ENCODE measurements around the gene RPL29. TPM values are rescaled to one million over a fixed set of nuclear protein-coding genes. Genes with fewer than 3 reads are reported as not detected.

RPL29 gene
- total RNA-seq, 1 experiment from 2014 or later: 696 TPM

DNA sequence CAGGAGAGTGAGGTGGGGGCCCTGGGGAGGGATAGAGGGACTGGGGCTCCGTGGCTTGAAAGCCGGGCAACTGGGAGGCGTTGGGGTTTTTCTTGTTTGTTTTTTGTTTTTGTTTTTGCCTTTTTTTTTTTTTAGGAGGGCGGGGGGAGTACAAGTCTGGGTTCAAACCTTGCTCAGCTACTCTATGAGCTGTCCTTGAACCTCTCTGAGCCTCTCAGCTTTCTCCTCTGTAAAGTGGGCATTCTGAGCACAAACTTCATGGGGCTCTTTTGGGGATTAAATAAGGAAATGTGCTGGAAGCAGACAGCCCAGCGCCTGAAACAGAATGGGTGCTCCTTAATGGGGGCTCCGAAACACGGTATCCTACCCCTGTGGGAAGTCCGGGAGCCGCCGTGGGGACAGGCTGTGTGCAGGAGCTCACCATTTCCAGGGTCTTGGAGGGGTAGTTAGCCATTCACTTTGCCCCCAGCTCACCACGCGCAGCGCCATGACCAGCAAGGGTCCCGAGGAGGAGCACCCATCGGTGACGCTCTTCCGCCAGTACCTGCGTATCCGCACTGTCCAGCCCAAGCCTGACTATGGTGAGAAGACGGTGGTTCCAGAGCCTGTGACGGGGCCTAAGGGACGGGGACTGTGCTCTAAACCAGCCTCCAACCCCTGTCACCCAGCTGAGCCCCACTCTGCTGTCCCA lies 12.0 kb downstream of the RPL29 start:
- no peak for DNase-seq (ENCODE audit: low read depth, low spot score)
- no peaks in the 10 kb centered on the region for H3K27me3 ChIP-seq (ENCODE audit: control insufficient read depth, insufficient read depth, low read length)
- TF ChIP-seq POLR2AphosphoS5 (IDR thresholded peaks at IDR 0.05; ENCODE audit: low read depth, low read length): no peak
- TF ChIP-seq SIN3A (IDR thresholded peaks at IDR 0.05; ENCODE audit: borderline replicate concordance, insufficient read depth, low read depth, low read length): no peak; the same call in 1 of the 2 replicates
- TF ChIP-seq, protein P1, sequence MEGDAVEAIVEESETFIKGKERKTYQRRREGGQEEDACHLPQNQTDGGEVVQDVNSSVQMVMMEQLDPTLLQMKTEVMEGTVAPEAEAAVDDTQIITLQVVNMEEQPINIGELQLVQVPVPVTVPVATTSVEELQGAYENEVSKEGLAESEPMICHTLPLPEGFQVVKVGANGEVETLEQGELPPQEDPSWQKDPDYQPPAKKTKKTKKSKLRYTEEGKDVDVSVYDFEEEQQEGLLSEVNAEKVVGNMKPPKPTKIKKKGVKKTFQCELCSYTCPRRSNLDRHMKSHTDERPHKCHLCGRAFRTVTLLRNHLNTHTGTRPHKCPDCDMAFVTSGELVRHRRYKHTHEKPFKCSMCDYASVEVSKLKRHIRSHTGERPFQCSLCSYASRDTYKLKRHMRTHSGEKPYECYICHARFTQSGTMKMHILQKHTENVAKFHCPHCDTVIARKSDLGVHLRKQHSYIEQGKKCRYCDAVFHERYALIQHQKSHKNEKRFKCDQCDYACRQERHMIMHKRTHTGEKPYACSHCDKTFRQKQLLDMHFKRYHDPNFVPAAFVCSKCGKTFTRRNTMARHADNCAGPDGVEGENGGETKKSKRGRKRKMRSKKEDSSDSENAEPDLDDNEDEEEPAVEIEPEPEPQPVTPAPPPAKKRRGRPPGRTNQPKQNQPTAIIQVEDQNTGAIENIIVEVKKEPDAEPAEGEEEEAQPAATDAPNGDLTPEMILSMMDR (IDR thresholded peaks at IDR 0.05): no peak
- TF ChIP-seq TCF7L2 (IDR thresholded peaks at IDR 0.05; ENCODE audit: low read depth, low read length): no peak
- TF ChIP-seq, protein P2, sequence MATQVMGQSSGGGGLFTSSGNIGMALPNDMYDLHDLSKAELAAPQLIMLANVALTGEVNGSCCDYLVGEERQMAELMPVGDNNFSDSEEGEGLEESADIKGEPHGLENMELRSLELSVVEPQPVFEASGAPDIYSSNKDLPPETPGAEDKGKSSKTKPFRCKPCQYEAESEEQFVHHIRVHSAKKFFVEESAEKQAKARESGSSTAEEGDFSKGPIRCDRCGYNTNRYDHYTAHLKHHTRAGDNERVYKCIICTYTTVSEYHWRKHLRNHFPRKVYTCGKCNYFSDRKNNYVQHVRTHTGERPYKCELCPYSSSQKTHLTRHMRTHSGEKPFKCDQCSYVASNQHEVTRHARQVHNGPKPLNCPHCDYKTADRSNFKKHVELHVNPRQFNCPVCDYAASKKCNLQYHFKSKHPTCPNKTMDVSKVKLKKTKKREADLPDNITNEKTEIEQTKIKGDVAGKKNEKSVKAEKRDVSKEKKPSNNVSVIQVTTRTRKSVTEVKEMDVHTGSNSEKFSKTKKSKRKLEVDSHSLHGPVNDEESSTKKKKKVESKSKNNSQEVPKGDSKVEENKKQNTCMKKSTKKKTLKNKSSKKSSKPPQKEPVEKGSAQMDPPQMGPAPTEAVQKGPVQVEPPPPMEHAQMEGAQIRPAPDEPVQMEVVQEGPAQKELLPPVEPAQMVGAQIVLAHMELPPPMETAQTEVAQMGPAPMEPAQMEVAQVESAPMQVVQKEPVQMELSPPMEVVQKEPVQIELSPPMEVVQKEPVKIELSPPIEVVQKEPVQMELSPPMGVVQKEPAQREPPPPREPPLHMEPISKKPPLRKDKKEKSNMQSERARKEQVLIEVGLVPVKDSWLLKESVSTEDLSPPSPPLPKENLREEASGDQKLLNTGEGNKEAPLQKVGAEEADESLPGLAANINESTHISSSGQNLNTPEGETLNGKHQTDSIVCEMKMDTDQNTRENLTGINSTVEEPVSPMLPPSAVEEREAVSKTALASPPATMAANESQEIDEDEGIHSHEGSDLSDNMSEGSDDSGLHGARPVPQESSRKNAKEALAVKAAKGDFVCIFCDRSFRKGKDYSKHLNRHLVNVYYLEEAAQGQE (IDR thresholded peaks at IDR 0.05; ENCODE audit: insufficient read depth in 1 of 2, low read depth in 2 of 2, low read length in 1 of 2): no peak
- peak overlapping the region; percentile 89 for H3K27ac ChIP-seq (ENCODE audit: low read length)
- ATAC-seq: no peak
- in situ Hi-C loops (cut with HindIII; ENCODE audit: low pct_unique_long_range_greater_than_20kb, low sequenced_read_pairs) (no loop called here), intact Hi-C loops (cut with micrococcal nuclease; ENCODE audit: unreplicated experiment) (no loop called here)
- ChIA-PET POLR2A (interaction anchor here (1.1 kb wide), 1 partner anchor 9 kb away, joined by 3 read pairs; no protein-coding TSS in a partner anchor), CTCF (interaction anchor here (0.6 to 1.6 kb wide), 4 partner anchors 10 to 42 kb away, joined by 3 to 9 read pairs (median 4); partner anchors contain the start of genes ABHD14B and RRP9)
- peak overlapping the region; percentile 63 to 73 for H3K4me3 ChIP-seq (ENCODE audit: low read depth in 2 of 2, low read length in 2 of 2)
- BruUV-seq (replicated peaks): TSS peak; percentile 98
- H3K9me3 ChIP-seq (ENCODE audit: control insufficient read depth, insufficient read depth, low read depth, low read length): no peaks in the 10 kb centered on the region
- H3K4me1 ChIP-seq (ENCODE audit: control insufficient read depth, insufficient read depth, low read length): peaks cover 12% of the 10 kb centered on the region
- H3K36me3 ChIP-seq (ENCODE audit: control insufficient read depth, insufficient read depth, low read length): no peaks in the 10 kb centered on the region

DNA sequence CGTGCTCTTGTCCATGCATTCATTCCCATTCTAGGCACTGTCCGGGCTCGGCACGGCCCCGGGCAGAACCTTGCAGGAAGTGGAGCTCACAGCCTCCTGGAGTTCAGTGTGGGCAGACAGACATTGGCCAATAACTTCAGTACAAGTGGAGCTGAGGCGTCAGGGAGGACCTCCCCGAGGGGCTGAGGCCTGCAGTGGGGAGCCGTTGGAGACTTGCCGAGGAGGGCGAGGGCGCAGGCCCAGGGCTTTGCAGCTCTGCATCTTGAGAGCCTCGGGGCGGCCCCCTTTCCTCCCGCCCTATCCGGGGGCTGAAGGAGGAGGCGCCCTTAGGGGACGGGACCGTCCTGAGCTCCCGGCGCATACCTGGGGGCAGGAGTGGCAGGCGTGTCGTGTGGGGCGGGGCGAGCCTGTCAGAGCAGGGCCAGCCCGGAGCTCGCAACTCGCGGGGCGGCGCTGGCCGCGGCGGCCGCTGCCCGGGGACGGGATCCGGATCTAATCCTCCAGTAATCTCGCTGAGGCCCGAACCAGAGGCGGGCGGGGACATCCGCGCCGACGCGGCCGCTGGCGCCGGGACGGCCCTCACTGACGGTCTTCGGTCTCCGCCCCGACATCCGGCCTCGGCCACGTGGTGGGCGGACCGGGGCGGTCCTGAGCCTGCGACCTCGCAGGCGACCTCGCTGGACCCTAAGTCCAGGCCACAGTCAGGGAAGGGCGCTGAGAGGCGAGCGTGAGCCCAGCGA lies 12.7 kb downstream of the RPL29 start, which contains the start of gene ACY1:
Gene ACY1 (plus strand): TSS at position 698 of the 740 bp plus-strand sequence. CDS start 530 bp downstream, outside the sequence.
- ChIA-PET POLR2A (interaction anchor here (0.7 to 1.1 kb wide), 3 partner anchors 8 to 74 kb away, joined by 3 to 4 read pairs (median 3); no protein-coding TSS in a partner anchor), CTCF (interaction anchor here (0.7 to 1.6 kb wide), 5 partner anchors 9 to 41 kb away, joined by 3 to 9 read pairs (median 3); partner anchors contain the start of genes ABHD14B and RRP9)
- Histone ChIP-seq H3K4me1 (ENCODE audit: control insufficient read depth, insufficient read depth, low read length) (peaks cover 12% of the 10 kb centered on the region), H3K27me3 (ENCODE audit: control insufficient read depth, insufficient read depth, low read length) (no peaks in the 10 kb centered on the region), H3K27ac (ENCODE audit: low read length) (peak within 1 kb of the TSS; percentile 89), H3K36me3 (ENCODE audit: control insufficient read depth, insufficient read depth, low read length) (no peaks in the 10 kb centered on the region), H3K4me3 (ENCODE audit: low read depth in 2 of 2, low read length in 2 of 2) (peak within 1 kb of the TSS; percentile 63 to 73), H3K9me3 (ENCODE audit: control insufficient read depth, insufficient read depth, low read depth, low read length) (no peaks in the 10 kb centered on the region)
- no TSS peak for BruUV-seq (replicated peaks)
- intact Hi-C loops (cut with micrococcal nuclease; ENCODE audit: unreplicated experiment) (no loop called here), in situ Hi-C loops (cut with HindIII; ENCODE audit: low pct_unique_long_range_greater_than_20kb, low sequenced_read_pairs) (no loop called here)
- ATAC-seq (peak; percentile 91), DNase-seq (ENCODE audit: low read depth, low spot score) (no peak)
- TF ChIP-seq TCF7L2 (IDR thresholded peaks at IDR 0.05; ENCODE audit: low read depth, low read length) (no peak), POLR2AphosphoS5 (IDR thresholded peaks at IDR 0.05; ENCODE audit: low read depth, low read length) (peak; percentile 79), SIN3A (IDR thresholded peaks at IDR 0.05; ENCODE audit: borderline replicate concordance, insufficient read depth, low read depth, low read length) (peak; percentile 48; the same call in 1 of the 2 replicates)
- TF ChIP-seq, protein P2 (IDR thresholded peaks at IDR 0.05; ENCODE audit: insufficient read depth in 1 of 2, low read depth in 2 of 2, low read length in 1 of 2): no peak
- TF ChIP-seq, protein P1 (IDR thresholded peaks at IDR 0.05): no peak

Measured in Panc1 (cell line).